Astrocyte (in vitro differentiated cells and primary cell): ENCODE data around the gene SPTB. TPM values are rescaled to one million over a fixed set of nuclear protein-coding genes. Genes with fewer than 3 reads are reported as not detected.

Experiments
- DNase-seq: peaks from one replicate; pipeline ENCODE4 v3.0.0-alpha.2; 2010; ENCODE audit warnings: low read depth
- FAIRE-seq: peaks from 2 replicates; lab custom pipeline; 2011; peaks lifted over from hg19 to GRCh38; lab: Jason Lieb, UNC
- H2AFZ ChIP-seq: 2 replicates; pipeline ENCODE4 v1.6.0; 2012; ENCODE audit warnings: low read depth, low read length, inconsistent platforms
- H3K27ac ChIP-seq: 2 replicates; pipeline ENCODE4 v1.5.1; 2011; ENCODE audit warnings: low read depth, low read length, inconsistent platforms
- H3K27me3 ChIP-seq: 2 replicates; pipeline ENCODE4 v1.6.0; 2011; ENCODE audit warnings: low read length, inconsistent platforms; ENCODE audit not compliant: insufficient read depth
- H3K36me3 ChIP-seq: 2 replicates; pipeline ENCODE4 v1.5.1; 2011; ENCODE audit warnings: low read length, inconsistent platforms; ENCODE audit not compliant: insufficient read depth
- H3K4me1 ChIP-seq: 2 replicates; pipeline ENCODE4 v1.5.1; 2011; ENCODE audit warnings: low read length, inconsistent platforms; ENCODE audit not compliant: insufficient read depth
- H3K4me2 ChIP-seq: 2 replicates; pipeline ENCODE4 v1.6.0; 2012; ENCODE audit warnings: low read length, inconsistent platforms
- H3K4me3 ChIP-seq: 2 replicates; pipeline ENCODE4 v1.5.1; 2011; ENCODE audit warnings: low read depth, mild to moderate bottlenecking, low read length, inconsistent platforms; ENCODE audit not compliant: insufficient read depth
- H3K79me2 ChIP-seq: 2 replicates; pipeline ENCODE4 v1.6.0; 2012; ENCODE audit warnings: mild to moderate bottlenecking, low read length, inconsistent platforms; ENCODE audit not compliant: insufficient read depth
- H3K9ac ChIP-seq: 2 replicates; pipeline ENCODE4 v1.6.0; 2012; ENCODE audit warnings: mild to moderate bottlenecking, low read length, inconsistent platforms
- H3K9me3 ChIP-seq: 2 replicates; pipeline ENCODE4 v1.5.1; 2012; ENCODE audit warnings: low read depth, mild to moderate bottlenecking, low read length, inconsistent platforms; ENCODE audit not compliant: insufficient read depth
- H4K20me1 ChIP-seq: 2 replicates; pipeline ENCODE4 v1.6.0; 2012; ENCODE audit warnings: low read length, inconsistent platforms; ENCODE audit not compliant: insufficient read depth
- H3K27ac Mint-ChIP-seq: one replicate; pipeline ENCODE4 v1.8.0; 2021; ENCODE audit warnings: mild to moderate bottlenecking, mixed read lengths; ENCODE audit not compliant: unreplicated experiment
- H3K27me3 Mint-ChIP-seq: one replicate; pipeline ENCODE4 v1.8.0; 2021; ENCODE audit warnings: low read depth, mixed read lengths; ENCODE audit not compliant: unreplicated experiment
- H3K36me3 Mint-ChIP-seq: one replicate; pipeline ENCODE4 v1.8.0; 2021; ENCODE audit warnings: low read depth, mixed read lengths; ENCODE audit not compliant: unreplicated experiment
- H3K4me1 Mint-ChIP-seq: one replicate; pipeline ENCODE4 v1.8.0; 2021; ENCODE audit warnings: low read depth, mixed read lengths; ENCODE audit not compliant: unreplicated experiment
- H3K4me3 Mint-ChIP-seq: one replicate; pipeline ENCODE4 v1.8.0; 2021; ENCODE audit warnings: mild to moderate bottlenecking, moderate library complexity, mixed read lengths; ENCODE audit not compliant: unreplicated experiment
- H3K9me3 Mint-ChIP-seq: one replicate; pipeline ENCODE4 v1.8.0; 2021; ENCODE audit warnings: mild to moderate bottlenecking, mixed read lengths; ENCODE audit not compliant: unreplicated experiment
- CTCF ChIP-seq: IDR thresholded peaks from 2 replicates; pipeline ENCODE4 v1.5.1; 2011; ENCODE audit warnings: low read depth, mild to moderate bottlenecking, inconsistent platforms, low read length, moderate library complexity; ENCODE audit not compliant: insufficient read depth
- EZH2 ChIP-seq: IDR thresholded peaks from 2 replicates; pipeline ENCODE4 v1.6.1; 2012; ENCODE audit warnings: mild to moderate bottlenecking, low read length, inconsistent platforms; ENCODE audit not compliant: insufficient read depth
- total RNA-seq: library from RNA; stranded (reverse); gene quantifications from 2 replicates; pipeline ENCODE4 v1.2.1, GENCODE V29; 2021

Gene SPTB
- total RNA-seq, 1 donor from 2014 or later = 0.32 TPM

GRCh38 chr14:64736271-64737169 is 143.2 kb downstream of the SPTB start:
- no peaks in the 10 kb centered on the region for H3K4me1 ChIP-seq
- H3K9ac ChIP-seq = no peak overlapping the region
- peaks cover 19% of the 10 kb centered on the region for H3K36me3 Mint-ChIP-seq
- no peaks in the 10 kb centered on the region for H3K79me2 ChIP-seq
- peaks cover 7% of the 10 kb centered on the region for H4K20me1 ChIP-seq
- no peaks in the 10 kb centered on the region for H3K27me3 ChIP-seq
- H3K27me3 Mint-ChIP-seq = no peaks in the 10 kb centered on the region
- H3K36me3 ChIP-seq = peaks cover 27% of the 10 kb centered on the region
- no peak overlapping the region for H2AFZ ChIP-seq
- H3K4me3 ChIP-seq = no peak overlapping the region
- H3K4me2 ChIP-seq = no peak overlapping the region
- TF ChIP-seq EZH2 = no peak
- TF ChIP-seq CTCF = no peak
- no peak overlapping the region for H3K27ac ChIP-seq
- no peak overlapping the region for H3K4me3 Mint-ChIP-seq
- H3K27ac Mint-ChIP-seq = no peak overlapping the region
- DNase-seq = no peak
- H3K9me3 ChIP-seq = no peaks in the 10 kb centered on the region
- peaks cover 2% of the 10 kb centered on the region for H3K4me1 Mint-ChIP-seq
- no peaks in the 10 kb centered on the region for H3K9me3 Mint-ChIP-seq
- FAIRE-seq = no peak

- Histone ChIP-seq H4K20me1 (peaks cover 9% of the 10 kb centered on the region), H3K36me3 (peaks cover 22% of the 10 kb centered on the region), H3K4me1 (no peaks in the 10 kb centered on the region), H3K27ac (no peak overlapping the region), H3K9me3 (no peaks in the 10 kb centered on the region), H3K9ac (no peak overlapping the region), H3K79me2 (no peaks in the 10 kb centered on the region), H2AFZ (no peak overlapping the region), H3K27me3 (no peaks in the 10 kb centered on the region), H3K4me2 (no peak overlapping the region), H3K4me3 (no peak overlapping the region)
- H3K4me3 Mint-ChIP-seq = no peak overlapping the region
- H3K4me1 Mint-ChIP-seq = peaks cover 6% of the 10 kb centered on the region
- FAIRE-seq = no peak
- no peaks in the 10 kb centered on the region for H3K27me3 Mint-ChIP-seq
- DNase-seq = no peak
- H3K9me3 Mint-ChIP-seq = no peaks in the 10 kb centered on the region
- TF ChIP-seq EZH2 (no peak), CTCF (no peak)
- H3K27ac Mint-ChIP-seq = peak overlapping the region; percentile 34
- H3K36me3 Mint-ChIP-seq = peaks cover 17% of the 10 kb centered on the region
These were observed 144.7 kb downstream of the SPTB start for GRCh38 chr14:64734990-64735389.

GRCh38 chr14:64733899-64734298 is 145.8 kb downstream of the SPTB start:
- Histone ChIP-seq H3K27me3 (no peaks in the 10 kb centered on the region), H3K9ac (no peak overlapping the region), H3K9me3 (no peaks in the 10 kb centered on the region), H3K36me3 (peaks cover 14% of the 10 kb centered on the region), H3K4me1 (no peaks in the 10 kb centered on the region), H4K20me1 (peaks cover 17% of the 10 kb centered on the region), H2AFZ (no peak overlapping the region), H3K79me2 (no peaks in the 10 kb centered on the region), H3K27ac (no peak overlapping the region), H3K4me2 (no peak overlapping the region), H3K4me3 (no peak overlapping the region)
- FAIRE-seq = no peak
- TF ChIP-seq CTCF (no peak), EZH2 (no peak)
- no peak overlapping the region for H3K4me3 Mint-ChIP-seq
- H3K27ac Mint-ChIP-seq = no peak overlapping the region
- H3K9me3 Mint-ChIP-seq = no peaks in the 10 kb centered on the region
- no peaks in the 10 kb centered on the region for H3K27me3 Mint-ChIP-seq
- no peak for DNase-seq
- H3K36me3 Mint-ChIP-seq = peaks cover 15% of the 10 kb centered on the region
- H3K4me1 Mint-ChIP-seq = peaks cover 9% of the 10 kb centered on the region
